ENCODE measurements around the gene C1orf232. TPM values are rescaled to one million over a fixed set of nuclear protein-coding genes. Genes with fewer than 3 reads are reported as not detected.

Gene C1orf232
- total and polyA plus RNA-seq, 2 of the 4 experiments (the other 2 are of a cell fraction): not detected

DNA sequence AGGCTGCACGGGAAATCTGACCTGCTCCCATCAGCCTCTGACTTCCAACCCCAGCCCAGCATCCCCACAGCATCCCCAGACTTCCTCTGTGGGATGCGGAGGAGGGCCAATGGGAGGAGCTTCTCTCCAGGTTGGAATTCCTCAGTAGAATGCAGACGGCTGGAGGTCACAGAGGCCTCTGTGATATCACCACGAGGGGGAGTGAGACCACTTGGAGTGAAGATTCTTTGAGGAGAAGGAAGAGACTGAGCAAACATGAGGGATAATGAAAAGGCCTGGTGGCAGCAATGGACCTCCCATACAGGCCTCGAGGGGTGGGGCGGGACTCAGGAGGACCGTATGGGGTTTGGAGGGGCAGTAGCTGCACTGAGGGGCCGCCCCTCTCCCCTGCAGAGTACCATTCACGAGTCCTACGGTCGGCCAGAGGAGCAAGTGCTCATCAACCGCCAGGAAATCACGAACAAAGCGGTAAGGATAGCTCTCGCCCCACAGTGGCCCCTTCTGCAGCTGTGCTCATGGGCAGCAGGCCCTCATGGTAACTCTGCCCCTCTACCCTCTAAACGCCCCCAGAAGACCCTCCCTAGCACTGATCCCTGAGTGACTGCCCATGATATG is 21.7 kb upstream of the C1orf232 start, which contains the start of gene CATSPER4:
Gene CATSPER4, plus strand, starts transcription at position 230 of the 615 bp plus-strand sequence. Its CDS starts 26 bp downstream, at position 256.
- peak; percentile 14 for ATAC-seq (ENCODE audit: low read depth)
- BruUV-seq (replicated peaks): no TSS peak
- in situ Hi-C loops (cut with MboI; ENCODE audit: low sequenced_read_pairs): no loop called here
- Histone ChIP-seq H2BK15ac (ENCODE audit: low read depth, low read length) (no peak within 1 kb of the TSS), H3K14ac (replicated peaks; ENCODE audit: low read depth, low read length) (no peak within 1 kb of the TSS), H3K18ac (ENCODE audit: low read depth, low read length) (no peak within 1 kb of the TSS), H2AK9ac (replicated peaks; ENCODE audit: low read depth, low read length, poor library complexity) (no peak within 1 kb of the TSS), H3K4me1 (ENCODE audit: control insufficient read depth, insufficient read depth, low read length) (no peaks in the 10 kb centered on the region), H2AFZ (replicated peaks; ENCODE audit: low read length, poor library complexity) (no peak within 1 kb of the TSS), H3K9ac (ENCODE audit: low read depth, low read length) (no peak within 1 kb of the TSS), H2BK120ac (ENCODE audit: low read depth, low read length) (no peak within 1 kb of the TSS), H4K20me1 (ENCODE audit: insufficient read depth, low read length) (no peaks in the 10 kb centered on the region), H2BK20ac (ENCODE audit: low read depth, low read length) (no peak within 1 kb of the TSS), H4K8ac (ENCODE audit: low read depth in 2 of 2, low read length in 2 of 2) (no peak within 1 kb of the TSS), H3K56ac (ENCODE audit: extremely low read depth, insufficient read depth, low read length) (no peak within 1 kb of the TSS), H3K4me3 (ENCODE audit: insufficient read depth, low read depth, low read length) (no peak within 1 kb of the TSS), H4K5ac (ENCODE audit: low read depth, low read length) (no peak within 1 kb of the TSS), H3K4me2 (ENCODE audit: low read depth, low read length) (no peak within 1 kb of the TSS), H3K27me3 (ENCODE audit: control insufficient read depth, insufficient read depth, low read length) (peaks cover 16% of the 10 kb centered on the region), H4K91ac (ENCODE audit: insufficient read depth, low read depth, low read length) (no peak within 1 kb of the TSS), H2BK5ac (ENCODE audit: low read depth, low read length, poor library complexity, severe bottlenecking) (no peak within 1 kb of the TSS), H3K36me3 (ENCODE audit: control insufficient read depth, insufficient read depth, low read length) (no peaks in the 10 kb centered on the region), H3K9me3 (ENCODE audit: control insufficient read depth, insufficient read depth, low read length) (no peaks in the 10 kb centered on the region), H3K4ac (ENCODE audit: low read depth, low read length) (no peak within 1 kb of the TSS), H2AK5ac (ENCODE audit: low read depth, low read length) (no peak within 1 kb of the TSS), H3K27ac (ENCODE audit: insufficient read depth, low read length) (no peak within 1 kb of the TSS), H3K23ac (ENCODE audit: low read depth, low read length) (no peak within 1 kb of the TSS), H3K9me1 (ENCODE audit: insufficient read depth, low read length) (no peaks in the 10 kb centered on the region), H3K79me1 (ENCODE audit: low read depth in 1 of 2, low read length in 2 of 2) (no peaks in the 10 kb centered on the region)
- POLR2A ChIA-PET (ENCODE audit: unreplicated experiment): no interaction called here
- intact Hi-C loops (cut with micrococcal nuclease): no loop called here
- no peak for DNase-seq
- CTCF ChIA-PET: interaction anchor here (1.1 kb wide), 1 partner anchor 89 kb away, joined by 3 read pairs; no protein-coding TSS in a partner anchor
- WGBS, 2 experiments (ENCODE audit: extremely low coverage in 2 of 2, insufficient read length in 1 of 2): 64% methylated on average over 5 of the region's 16 CpGs; no CpG with 5 or more reads in 1 of the 2 experiments
- dilution Hi-C loops (cut with HindIII; ENCODE audit: low sequenced_read_pairs, unreplicated experiment): no loop called here
- TF ChIP-seq, protein P1, sequence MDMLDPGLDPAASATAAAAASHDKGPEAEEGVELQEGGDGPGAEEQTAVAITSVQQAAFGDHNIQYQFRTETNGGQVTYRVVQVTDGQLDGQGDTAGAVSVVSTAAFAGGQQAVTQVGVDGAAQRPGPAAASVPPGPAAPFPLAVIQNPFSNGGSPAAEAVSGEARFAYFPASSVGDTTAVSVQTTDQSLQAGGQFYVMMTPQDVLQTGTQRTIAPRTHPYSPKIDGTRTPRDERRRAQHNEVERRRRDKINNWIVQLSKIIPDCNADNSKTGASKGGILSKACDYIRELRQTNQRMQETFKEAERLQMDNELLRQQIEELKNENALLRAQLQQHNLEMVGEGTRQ (IDR thresholded peaks at IDR 0.05; ENCODE audit: low read depth, low read length): no peak
- 0 out of 2 replicates have a peak, but pooled peaks have one; percentile 16 for TF ChIP-seq SMC3 (IDR thresholded peaks at IDR 0.05; ENCODE audit: low read depth, low read length)
- TF ChIP-seq, protein P2, sequence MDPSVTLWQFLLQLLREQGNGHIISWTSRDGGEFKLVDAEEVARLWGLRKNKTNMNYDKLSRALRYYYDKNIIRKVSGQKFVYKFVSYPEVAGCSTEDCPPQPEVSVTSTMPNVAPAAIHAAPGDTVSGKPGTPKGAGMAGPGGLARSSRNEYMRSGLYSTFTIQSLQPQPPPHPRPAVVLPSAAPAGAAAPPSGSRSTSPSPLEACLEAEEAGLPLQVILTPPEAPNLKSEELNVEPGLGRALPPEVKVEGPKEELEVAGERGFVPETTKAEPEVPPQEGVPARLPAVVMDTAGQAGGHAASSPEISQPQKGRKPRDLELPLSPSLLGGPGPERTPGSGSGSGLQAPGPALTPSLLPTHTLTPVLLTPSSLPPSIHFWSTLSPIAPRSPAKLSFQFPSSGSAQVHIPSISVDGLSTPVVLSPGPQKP (IDR thresholded peaks at IDR 0.05; ENCODE audit: borderline replicate concordance, low read depth, low read length): no peak
- TF ChIP-seq, protein P3, sequence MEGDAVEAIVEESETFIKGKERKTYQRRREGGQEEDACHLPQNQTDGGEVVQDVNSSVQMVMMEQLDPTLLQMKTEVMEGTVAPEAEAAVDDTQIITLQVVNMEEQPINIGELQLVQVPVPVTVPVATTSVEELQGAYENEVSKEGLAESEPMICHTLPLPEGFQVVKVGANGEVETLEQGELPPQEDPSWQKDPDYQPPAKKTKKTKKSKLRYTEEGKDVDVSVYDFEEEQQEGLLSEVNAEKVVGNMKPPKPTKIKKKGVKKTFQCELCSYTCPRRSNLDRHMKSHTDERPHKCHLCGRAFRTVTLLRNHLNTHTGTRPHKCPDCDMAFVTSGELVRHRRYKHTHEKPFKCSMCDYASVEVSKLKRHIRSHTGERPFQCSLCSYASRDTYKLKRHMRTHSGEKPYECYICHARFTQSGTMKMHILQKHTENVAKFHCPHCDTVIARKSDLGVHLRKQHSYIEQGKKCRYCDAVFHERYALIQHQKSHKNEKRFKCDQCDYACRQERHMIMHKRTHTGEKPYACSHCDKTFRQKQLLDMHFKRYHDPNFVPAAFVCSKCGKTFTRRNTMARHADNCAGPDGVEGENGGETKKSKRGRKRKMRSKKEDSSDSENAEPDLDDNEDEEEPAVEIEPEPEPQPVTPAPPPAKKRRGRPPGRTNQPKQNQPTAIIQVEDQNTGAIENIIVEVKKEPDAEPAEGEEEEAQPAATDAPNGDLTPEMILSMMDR (conservative IDR thresholded peaks at IDR 0.05; ENCODE audit: low read depth, low read length): peak; percentile 18; the same call in 1 of the 2 replicates
- peak; percentile 24 for TF ChIP-seq RAD21 (IDR thresholded peaks at IDR 0.05; ENCODE audit: low read length)

Data from IMR-90 (cell line).